Measurements from ENCODE around the gene RASGRP2. TPM values are rescaled to one million over a fixed set of nuclear protein-coding genes. Genes with fewer than 3 reads are reported as not detected.

Gene RASGRP2
- total RNA-seq, 1 experiment from 2014 or later = 4.0 TPM

DNA sequence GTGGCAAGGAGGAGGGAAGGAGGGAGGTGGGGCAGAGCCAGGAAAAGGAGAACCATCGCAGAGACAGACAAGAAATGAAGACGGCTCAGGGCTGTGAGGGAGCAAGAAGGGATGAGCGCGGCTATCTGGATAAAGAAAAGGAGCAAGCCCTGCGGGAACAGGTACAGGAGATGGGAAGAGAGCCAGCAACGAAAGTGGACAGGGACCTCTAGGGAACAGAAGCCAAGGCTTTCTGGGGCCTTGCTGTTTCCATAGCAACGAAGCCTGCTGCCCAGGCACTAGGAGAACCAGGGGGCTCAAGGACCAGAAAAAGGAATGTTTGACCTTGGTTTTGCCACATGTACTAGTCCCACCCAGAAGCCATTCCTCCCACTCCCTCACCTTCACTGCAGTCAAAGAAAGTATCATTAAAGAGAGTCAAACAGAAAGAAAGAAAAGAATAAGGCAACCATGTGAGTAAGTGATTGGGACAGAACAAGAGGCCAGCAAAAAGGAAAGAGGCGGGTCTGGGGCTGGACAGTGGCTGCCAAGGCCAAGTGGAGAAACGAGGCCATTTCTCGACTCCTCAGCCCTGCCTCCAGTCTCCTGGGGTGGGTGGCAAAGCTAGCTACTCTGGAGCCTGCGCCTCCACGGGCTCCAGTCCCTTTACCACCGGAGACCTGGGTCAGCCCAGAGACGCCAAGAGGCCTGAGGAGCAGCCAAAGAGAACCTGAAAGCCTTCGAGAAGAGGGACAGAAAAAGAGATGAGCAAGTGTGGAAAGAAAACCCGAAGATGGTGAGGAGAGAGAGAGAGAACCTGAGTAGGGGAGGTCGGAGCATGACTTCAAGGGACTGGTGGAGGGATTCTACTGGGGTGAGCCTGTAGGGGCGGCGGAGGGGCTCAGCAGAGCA lies 56.1 kb downstream of the RASGRP2 start:
- Histone ChIP-seq H3K4me3 (ENCODE audit: low read length) (no peak overlapping the region; the same call in 1 of the 2 replicates), H4K20me1 (ENCODE audit: insufficient read depth, low read depth, low read length) (no peaks in the 10 kb centered on the region; the same call in 1 of the 2 replicates), H3K27ac (ENCODE audit: low read length) (no peak overlapping the region), H3K27me3 (ENCODE audit: low read length) (no peaks in the 10 kb centered on the region), H3K4me1 (ENCODE audit: low read length) (peaks cover 13% of the 10 kb centered on the region), H3K79me2 (ENCODE audit: low read length) (no peaks in the 10 kb centered on the region), H3K36me3 (ENCODE audit: insufficient read depth, low read length) (no peaks in the 10 kb centered on the region), H3K9me3 (ENCODE audit: low read length) (no peaks in the 10 kb centered on the region), H2AFZ (ENCODE audit: low read length) (no peak overlapping the region), H3K9me2 (replicated peaks; ENCODE audit: insufficient read depth, low read length) (no peaks in the 10 kb centered on the region), H3K9ac (ENCODE audit: low read length) (no peak overlapping the region), H3K4me2 (ENCODE audit: low read depth, low read length, poor library complexity, severe bottlenecking) (no peak overlapping the region)
- no peak for DNase-seq

DNA sequence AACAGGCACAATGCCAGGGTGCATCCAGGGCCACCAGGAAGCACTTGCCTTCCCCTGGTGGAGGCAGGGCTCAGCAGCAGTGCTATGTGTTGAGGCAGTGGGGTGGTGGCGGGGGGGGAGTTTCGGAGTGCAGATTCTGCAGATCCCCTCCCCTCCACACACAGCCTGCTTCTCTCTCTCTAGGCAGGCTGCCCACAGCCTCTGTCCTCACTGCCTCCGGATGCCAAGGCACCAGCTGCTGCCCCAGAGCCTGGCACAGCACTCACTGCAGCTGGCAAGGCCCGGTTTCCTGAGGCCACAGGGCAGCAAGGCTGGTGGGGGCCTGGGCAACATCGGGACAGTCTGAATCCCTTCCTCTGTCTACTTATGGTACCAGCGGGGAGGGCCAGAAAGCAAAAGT lies 56.7 kb downstream of the RASGRP2 start:
- no peaks in the 10 kb centered on the region for H3K9me3 ChIP-seq (ENCODE audit: low read length)
- H3K4me2 ChIP-seq (ENCODE audit: low read depth, low read length, poor library complexity, severe bottlenecking) = no peak overlapping the region
- H3K4me3 ChIP-seq (ENCODE audit: low read length) = no peak overlapping the region
- no peaks in the 10 kb centered on the region for H3K79me2 ChIP-seq (ENCODE audit: low read length)
- no peaks in the 10 kb centered on the region; the same call in 1 of the 2 replicates for H4K20me1 ChIP-seq (ENCODE audit: insufficient read depth, low read depth, low read length)
- no peak overlapping the region for H3K9ac ChIP-seq (ENCODE audit: low read length)
- H3K27me3 ChIP-seq (ENCODE audit: low read length) = no peaks in the 10 kb centered on the region
- no peak for DNase-seq
- H2AFZ ChIP-seq (ENCODE audit: low read length) = no peak overlapping the region
- H3K9me2 ChIP-seq (replicated peaks; ENCODE audit: insufficient read depth, low read length) = no peaks in the 10 kb centered on the region
- peaks cover 13% of the 10 kb centered on the region for H3K4me1 ChIP-seq (ENCODE audit: low read length)
- H3K36me3 ChIP-seq (ENCODE audit: insufficient read depth, low read length) = no peaks in the 10 kb centered on the region
- no peak overlapping the region for H3K27ac ChIP-seq (ENCODE audit: low read length)

DNA sequence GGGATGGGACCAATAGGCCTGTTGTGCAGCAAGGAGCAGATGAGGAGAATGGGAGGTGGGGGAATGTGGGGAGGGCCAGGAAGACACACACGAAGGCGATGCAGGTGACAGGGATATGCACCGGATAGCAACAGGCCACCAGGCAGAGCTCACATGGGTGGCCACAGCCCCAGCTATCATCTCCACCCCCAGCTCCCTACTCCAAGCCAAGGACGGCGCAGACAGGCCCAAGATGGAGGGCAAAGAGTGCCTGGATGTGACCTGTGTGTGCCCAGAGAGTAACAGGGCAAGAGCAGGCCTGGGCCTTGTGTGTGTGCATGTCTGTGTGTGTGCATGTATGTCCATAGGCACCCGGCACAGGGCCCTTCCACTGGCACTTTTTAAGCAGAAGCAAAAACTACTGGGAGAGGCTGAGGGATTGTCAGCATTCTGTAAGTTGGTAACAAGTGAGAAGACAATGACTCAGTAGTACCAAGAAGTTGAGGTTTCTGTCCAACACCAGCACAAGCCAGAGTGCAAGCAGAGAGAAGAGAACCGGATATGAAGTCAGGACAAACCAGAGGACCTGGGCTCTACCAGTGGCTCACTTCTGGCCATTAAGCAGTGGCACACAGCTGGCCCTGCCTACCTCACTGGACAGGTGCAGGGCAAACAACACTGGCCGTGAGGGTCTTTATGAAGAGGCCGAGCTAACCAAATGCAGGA lies 57.3 kb downstream of the RASGRP2 start:
- Histone ChIP-seq H3K36me3 (ENCODE audit: insufficient read depth, low read length) (no peaks in the 10 kb centered on the region), H3K27me3 (ENCODE audit: low read length) (no peaks in the 10 kb centered on the region), H3K4me1 (ENCODE audit: low read length) (peaks cover 13% of the 10 kb centered on the region), H3K4me3 (ENCODE audit: low read length) (no peak overlapping the region), H3K79me2 (ENCODE audit: low read length) (no peaks in the 10 kb centered on the region), H4K20me1 (ENCODE audit: insufficient read depth, low read depth, low read length) (no peaks in the 10 kb centered on the region; the same call in 1 of the 2 replicates), H2AFZ (ENCODE audit: low read length) (no peak overlapping the region), H3K9ac (ENCODE audit: low read length) (no peak overlapping the region), H3K9me2 (replicated peaks; ENCODE audit: insufficient read depth, low read length) (no peaks in the 10 kb centered on the region), H3K4me2 (ENCODE audit: low read depth, low read length, poor library complexity, severe bottlenecking) (no peak overlapping the region), H3K27ac (ENCODE audit: low read length) (no peak overlapping the region), H3K9me3 (ENCODE audit: low read length) (no peaks in the 10 kb centered on the region)
- DNase-seq = no peak

DNA sequence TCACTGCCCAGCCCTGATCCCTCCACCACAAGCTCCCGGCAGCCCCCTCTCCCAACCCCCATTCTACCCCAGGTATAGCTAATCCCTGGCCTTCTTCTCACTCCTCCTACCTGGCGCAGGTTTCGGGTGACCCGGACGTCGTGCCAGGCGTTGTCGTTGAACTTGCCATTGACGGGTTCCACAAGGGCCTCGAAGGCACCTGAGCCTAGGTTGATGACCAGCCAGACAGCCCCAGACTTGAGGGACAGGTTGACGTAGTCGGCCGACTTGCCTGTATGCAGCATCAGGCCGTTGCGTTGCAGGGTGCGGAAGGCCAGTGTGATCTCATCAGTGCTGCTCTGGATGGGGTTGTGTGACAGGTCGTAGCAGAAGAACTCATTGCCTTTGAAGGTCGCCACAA lies 58.4 kb downstream of the RASGRP2 start:
- Histone ChIP-seq H2AFZ (ENCODE audit: low read length) (no peak overlapping the region), H3K9me2 (replicated peaks; ENCODE audit: insufficient read depth, low read length) (no peaks in the 10 kb centered on the region), H4K20me1 (ENCODE audit: insufficient read depth, low read depth, low read length) (no peaks in the 10 kb centered on the region), H3K27me3 (ENCODE audit: low read length) (no peaks in the 10 kb centered on the region), H3K27ac (ENCODE audit: low read length) (no peak overlapping the region), H3K4me1 (ENCODE audit: low read length) (peaks cover 13% of the 10 kb centered on the region), H3K79me2 (ENCODE audit: low read length) (no peaks in the 10 kb centered on the region), H3K36me3 (ENCODE audit: insufficient read depth, low read length) (no peaks in the 10 kb centered on the region), H3K9me3 (ENCODE audit: low read length) (no peaks in the 10 kb centered on the region), H3K9ac (ENCODE audit: low read length) (no peak overlapping the region), H3K4me3 (ENCODE audit: low read length) (no peak overlapping the region), H3K4me2 (ENCODE audit: low read depth, low read length, poor library complexity, severe bottlenecking) (no peak overlapping the region)
- DNase-seq = no peak

DNA sequence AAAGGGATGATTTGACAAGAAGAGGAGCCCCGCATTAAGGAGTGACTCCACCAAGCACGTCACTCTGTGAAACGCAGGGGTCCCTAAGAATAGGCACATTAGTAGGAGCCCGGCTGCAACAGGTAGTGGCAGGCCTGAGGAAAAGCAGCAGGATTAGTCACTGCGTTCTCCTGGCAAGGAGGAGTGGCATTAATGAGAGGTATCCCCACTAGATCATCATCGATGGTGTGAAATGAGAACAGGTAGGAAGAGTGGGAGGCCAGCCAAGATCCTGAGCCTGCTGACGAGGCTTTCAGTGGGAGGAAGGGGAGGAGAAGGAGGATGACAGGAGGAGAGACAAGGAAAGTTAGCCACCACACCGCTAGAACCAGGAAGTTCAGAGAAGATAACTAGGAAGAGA lies 59.6 kb downstream of the RASGRP2 start:
- H3K4me2 ChIP-seq (ENCODE audit: low read depth, low read length, poor library complexity, severe bottlenecking) = no peak overlapping the region
- H2AFZ ChIP-seq (ENCODE audit: low read length) = no peak overlapping the region
- no peak for DNase-seq
- no peaks in the 10 kb centered on the region for H3K79me2 ChIP-seq (ENCODE audit: low read length)
- H3K9me2 ChIP-seq (replicated peaks; ENCODE audit: insufficient read depth, low read length) = no peaks in the 10 kb centered on the region
- H3K9ac ChIP-seq (ENCODE audit: low read length) = no peak overlapping the region
- no peak overlapping the region for H3K4me3 ChIP-seq (ENCODE audit: low read length)
- H3K27ac ChIP-seq (ENCODE audit: low read length) = no peak overlapping the region
- no peaks in the 10 kb centered on the region for H3K9me3 ChIP-seq (ENCODE audit: low read length)
- no peaks in the 10 kb centered on the region for H3K36me3 ChIP-seq (ENCODE audit: insufficient read depth, low read length)
- peaks cover 9% of the 10 kb centered on the region for H3K4me1 ChIP-seq (ENCODE audit: low read length)
- H4K20me1 ChIP-seq (ENCODE audit: insufficient read depth, low read depth, low read length) = no peaks in the 10 kb centered on the region
- no peaks in the 10 kb centered on the region for H3K27me3 ChIP-seq (ENCODE audit: low read length)

DNA sequence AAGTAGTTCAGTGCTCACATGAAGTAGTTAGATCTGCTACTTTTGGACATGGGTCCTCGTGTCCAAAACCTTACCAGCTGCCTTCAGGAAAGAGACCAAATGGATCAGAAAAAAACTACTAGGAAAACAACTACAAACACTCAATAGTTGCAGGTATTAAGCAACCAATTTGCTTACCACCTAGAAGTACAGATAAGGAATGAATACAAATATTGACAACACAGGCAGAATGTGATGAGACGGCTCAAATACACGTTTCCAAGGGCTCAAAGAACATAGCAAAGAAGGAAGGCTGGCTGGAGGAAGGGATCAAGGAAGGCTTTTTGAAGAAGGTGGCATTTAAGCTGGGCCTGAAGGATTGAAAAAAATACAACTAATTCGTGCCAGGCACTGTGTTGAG lies 62.8 kb downstream of the RASGRP2 start:
- Histone ChIP-seq H3K4me2 (ENCODE audit: low read depth, low read length, poor library complexity, severe bottlenecking) (no peak overlapping the region), H3K9me3 (ENCODE audit: low read length) (no peaks in the 10 kb centered on the region), H4K20me1 (ENCODE audit: insufficient read depth, low read depth, low read length) (no peaks in the 10 kb centered on the region), H3K27ac (ENCODE audit: low read length) (no peak overlapping the region), H3K27me3 (ENCODE audit: low read length) (no peaks in the 10 kb centered on the region), H3K9me2 (replicated peaks; ENCODE audit: insufficient read depth, low read length) (no peaks in the 10 kb centered on the region), H3K9ac (ENCODE audit: low read length) (no peak overlapping the region), H3K4me3 (ENCODE audit: low read length) (no peak overlapping the region), H3K4me1 (ENCODE audit: low read length) (peaks cover 2% of the 10 kb centered on the region), H2AFZ (ENCODE audit: low read length) (no peak overlapping the region), H3K36me3 (ENCODE audit: insufficient read depth, low read length) (no peaks in the 10 kb centered on the region), H3K79me2 (ENCODE audit: low read length) (no peaks in the 10 kb centered on the region)
- DNase-seq = no peak

DNA sequence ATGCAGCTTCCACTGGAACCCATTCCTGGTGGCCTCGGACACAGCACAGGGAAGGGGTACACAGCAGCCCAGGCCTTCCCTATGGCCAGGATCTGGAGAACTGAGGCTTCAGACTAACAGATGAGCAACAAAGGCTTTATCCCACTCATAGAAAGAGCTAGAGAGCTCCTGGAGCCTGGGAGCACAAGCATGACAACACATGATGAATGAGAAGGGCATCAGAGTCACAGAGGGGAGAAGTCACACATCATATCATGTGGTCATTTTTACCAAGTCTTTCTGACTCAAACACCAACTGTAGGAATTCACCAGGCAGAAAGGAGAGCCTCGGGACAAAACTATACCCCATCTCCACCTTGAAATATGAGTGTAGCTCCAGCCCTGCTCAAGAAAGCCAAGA lies 64.1 kb downstream of the RASGRP2 start:
- no peak overlapping the region for H2AFZ ChIP-seq (ENCODE audit: low read length)
- no peak overlapping the region for H3K9ac ChIP-seq (ENCODE audit: low read length)
- H3K9me3 ChIP-seq (ENCODE audit: low read length) = no peaks in the 10 kb centered on the region
- no peaks in the 10 kb centered on the region for H4K20me1 ChIP-seq (ENCODE audit: insufficient read depth, low read depth, low read length)
- H3K27ac ChIP-seq (ENCODE audit: low read length) = no peak overlapping the region
- no peaks in the 10 kb centered on the region for H3K79me2 ChIP-seq (ENCODE audit: low read length)
- H3K4me1 ChIP-seq (ENCODE audit: low read length) = peaks cover 16% of the 10 kb centered on the region
- H3K9me2 ChIP-seq (replicated peaks; ENCODE audit: insufficient read depth, low read length) = no peaks in the 10 kb centered on the region
- DNase-seq = no peak
- H3K4me2 ChIP-seq (ENCODE audit: low read depth, low read length, poor library complexity, severe bottlenecking) = no peak overlapping the region
- no peaks in the 10 kb centered on the region for H3K36me3 ChIP-seq (ENCODE audit: insufficient read depth, low read length)
- no peaks in the 10 kb centered on the region for H3K27me3 ChIP-seq (ENCODE audit: low read length)
- H3K4me3 ChIP-seq (ENCODE audit: low read length) = no peak overlapping the region

DNA sequence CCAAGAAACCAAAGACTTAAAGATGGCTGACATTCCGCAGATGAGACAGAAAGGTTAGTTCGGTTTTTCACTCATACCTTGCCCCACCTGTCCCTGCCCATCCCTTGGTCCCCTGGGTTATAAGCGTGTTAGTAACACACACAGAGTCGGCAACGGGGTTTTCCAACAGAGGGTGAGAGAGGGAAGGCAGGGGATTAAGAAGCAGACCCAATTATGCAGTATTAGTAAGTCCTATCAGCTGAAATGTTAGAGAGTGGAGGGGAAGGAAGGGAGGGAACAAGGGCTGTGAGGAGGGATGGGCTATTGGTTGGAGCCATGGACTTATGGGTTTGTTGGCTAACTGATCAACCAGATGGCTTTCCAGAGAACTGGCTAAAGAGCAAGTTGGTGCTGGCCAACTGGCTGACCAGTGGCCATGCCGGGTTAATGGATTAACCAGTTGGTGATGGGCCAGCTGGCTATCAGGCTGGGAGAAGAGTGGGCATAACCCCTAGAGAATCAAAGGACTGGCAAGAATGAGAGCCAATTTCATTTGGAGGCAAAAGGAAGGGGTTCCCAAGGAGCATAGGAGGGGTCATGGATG lies 66.4 kb downstream of the RASGRP2 start:
- Histone ChIP-seq H2AFZ (ENCODE audit: low read length) (no peak overlapping the region), H3K4me2 (ENCODE audit: low read depth, low read length, poor library complexity, severe bottlenecking) (no peak overlapping the region), H3K4me1 (ENCODE audit: low read length) (peaks cover 31% of the 10 kb centered on the region), H3K27me3 (ENCODE audit: low read length) (no peaks in the 10 kb centered on the region), H3K79me2 (ENCODE audit: low read length) (no peaks in the 10 kb centered on the region), H3K9ac (ENCODE audit: low read length) (no peak overlapping the region), H3K4me3 (ENCODE audit: low read length) (no peak overlapping the region), H3K9me3 (ENCODE audit: low read length) (no peaks in the 10 kb centered on the region), H3K27ac (ENCODE audit: low read length) (no peak overlapping the region), H4K20me1 (ENCODE audit: insufficient read depth, low read depth, low read length) (no peaks in the 10 kb centered on the region), H3K9me2 (replicated peaks; ENCODE audit: insufficient read depth, low read length) (no peaks in the 10 kb centered on the region), H3K36me3 (ENCODE audit: insufficient read depth, low read length) (no peaks in the 10 kb centered on the region)
- DNase-seq = no peak
